Lower lobe of right lung (tissue), 2 donors: Measurements from ENCODE around the gene BUB1B. TPM values are rescaled to one million over a fixed set of nuclear protein-coding genes. Genes with fewer than 3 reads are reported as not detected.

Source experiments
- ATAC-seq, 2 donors: fragments of 200-7000 bp; cut with Tn5 transposase; one replicate each; pipeline ENCODE4 v1.9.1; 2020 to 2022; ENCODE audit warnings: mild to moderate bottlenecking in 2 of 2, moderate library complexity in 2 of 2
- DNase-seq: peaks from one replicate; pipeline ENCODE4 v3.0.0-alpha.2; 2020
- H3K27ac ChIP-seq: fragments of 200-600 bp; one replicate; pipeline ENCODE4 v1.8.0; 2022
- H3K27me3 ChIP-seq: fragments of 200-600 bp; one replicate; pipeline ENCODE4 v1.8.0; 2022; ENCODE audit warnings: low read depth
- H3K36me3 ChIP-seq: fragments of 200-600 bp; one replicate; pipeline ENCODE4 v1.8.0; 2022; ENCODE audit warnings: mild to moderate bottlenecking
- H3K4me1 ChIP-seq: fragments of 200-600 bp; one replicate; pipeline ENCODE4 v1.8.0; 2022
- H3K4me3 ChIP-seq: fragments of 200-600 bp; one replicate; pipeline ENCODE4 v1.8.0; 2022; ENCODE audit warnings: mild to moderate bottlenecking
- H3K9me3 ChIP-seq: fragments of 200-600 bp; one replicate; pipeline ENCODE4 v1.8.0; 2022
- CTCF ChIP-seq: fragments of 200-600 bp; IDR thresholded peaks from one replicate; pipeline ENCODE4 v1.8.0; 2022; ENCODE audit warnings: antibody characterized with exemption, mild to moderate bottlenecking
- intact Hi-C: fragments of 100-400 bp; cut with DNase I; formaldehyde crosslinking; loops from one replicate; pipeline ENCODE4 v1.11.0; 2022
- total RNA-seq: library from RNA; stranded (reverse); fragmentation: NEBNext Ultra II Directional; extraction: Animal tissue kit (Norgen Biotek cat#: 25700); gene quantifications from one replicate; pipeline ENCODE4 v1.2.1, GENCODE V29; 2021
- donor health status: DM: no; HTN: yes; CAD: no; lungs with severe emphysema.

BUB1B gene
- total RNA-seq, 1 donor from 2014 or later = 1.4 TPM

GRCh38 chr15:40190591-40190990, 29.7 kb downstream of the BUB1B start:
- Histone ChIP-seq H3K27ac (no peak overlapping the region), H3K27me3 (no peaks in the 10 kb centered on the region), H3K4me3 (no peak overlapping the region), H3K36me3 (no peaks in the 10 kb centered on the region), H3K4me1 (no peaks in the 10 kb centered on the region), H3K9me3 (no peaks in the 10 kb centered on the region)
- DNase-seq (no peak), ATAC-seq (no peak)
- intact Hi-C loops = no loop called here
- no peak for TF ChIP-seq CTCF

- H3K4me1 ChIP-seq = no peaks in the 10 kb centered on the region
- no peak overlapping the region for H3K27ac ChIP-seq
- intact Hi-C loops = no loop called here
- DNase-seq (no peak), ATAC-seq (no peak)
- no peaks in the 10 kb centered on the region for H3K27me3 ChIP-seq
- TF ChIP-seq CTCF = no peak
- no peaks in the 10 kb centered on the region for H3K9me3 ChIP-seq
- no peak overlapping the region for H3K4me3 ChIP-seq
- H3K36me3 ChIP-seq = no peaks in the 10 kb centered on the region
Measured at GRCh38 chr15:40192942-40193341, 32.1 kb downstream of the BUB1B start.

- no peaks in the 10 kb centered on the region for H3K4me1 ChIP-seq
- no peak overlapping the region for H3K27ac ChIP-seq
- no peak overlapping the region for H3K4me3 ChIP-seq
- intact Hi-C loops = no loop called here
- ATAC-seq (no peak), DNase-seq (no peak)
- H3K27me3 ChIP-seq = no peaks in the 10 kb centered on the region
- TF ChIP-seq CTCF = no peak
- H3K36me3 ChIP-seq = no peaks in the 10 kb centered on the region
- no peaks in the 10 kb centered on the region for H3K9me3 ChIP-seq
Measured at GRCh38 chr15:40197434-40197833, 36.6 kb downstream of the BUB1B start.

GRCh38 chr15:40198355-40199085, 37.7 kb downstream of the BUB1B start:
- Histone ChIP-seq H3K4me3 (no peak overlapping the region), H3K4me1 (no peaks in the 10 kb centered on the region), H3K27me3 (no peaks in the 10 kb centered on the region), H3K9me3 (no peaks in the 10 kb centered on the region), H3K27ac (no peak overlapping the region), H3K36me3 (no peaks in the 10 kb centered on the region)
- no peak for ATAC-seq
- TF ChIP-seq CTCF = no peak
- intact Hi-C loops = no loop called here
- no peak for DNase-seq

- no peaks in the 10 kb centered on the region for H3K4me1 ChIP-seq
- H3K4me3 ChIP-seq = no peak overlapping the region
- ATAC-seq (no peak), DNase-seq (no peak)
- H3K9me3 ChIP-seq = no peaks in the 10 kb centered on the region
- no peak overlapping the region for H3K27ac ChIP-seq
- no peak for TF ChIP-seq CTCF
- intact Hi-C loops = no loop called here
- H3K36me3 ChIP-seq = no peaks in the 10 kb centered on the region
- H3K27me3 ChIP-seq = no peaks in the 10 kb centered on the region
Measured at GRCh38 chr15:40204100-40204499, 43.2 kb downstream of the BUB1B start.
